SK-N-MC (cell line): ENCODE measurements around the gene FHIT.

Experiments used
- EZH2 ChIP-seq: fragments of 200-600 bp; sonication (generic); IDR thresholded peaks from one replicate; pipeline ENCODE4 v1.6.1; 2017; ENCODE audit warnings: antibody characterized with exemption
- POLR2AphosphoS5 ChIP-seq: IDR thresholded peaks from 2 replicates; pipeline ENCODE4 v1.6.1; 2012; ENCODE audit warnings: mild to moderate bottlenecking, low read depth, low read length, borderline replicate concordance

GRCh38 chr3:61221759-61222362 lies 29.4 kb downstream of the FHIT start:
- TF ChIP-seq POLR2AphosphoS5 (no peak), EZH2 (no peak)
